Activated CD8-positive, alpha-beta memory T cell treated with anti-CD3 and anti-CD28 coated beads, Interleukin-2, amount 10 ng/mL, durations not matched to agents 7 days and 5 days (primary cell): Measurements from ENCODE around the gene RFPL4AL1. TPM values are rescaled to one million over a fixed set of nuclear protein-coding genes. Genes with fewer than 3 reads are reported as not detected.
A peak's percentile ranks its signal among the peaks of the same experiment; 100 is the strongest.

Experiments
- ATAC-seq: fragments of 150-1000 bp; cut with Tn5 transposase; one replicate; pipeline ENCODE4 v1.10.0; 2021; ENCODE audit warnings: moderate library complexity
- CTCF ChIA-PET: fragments of 350-600 bp; sonication (Branson Sonifier 250); formaldehyde crosslinking; loops from one replicate; lab custom pipeline; 2021; ENCODE audit warnings: antibody characterized with exemption; lab: Charles Lee
- DNase-seq: peaks from one replicate; pipeline ENCODE4 v3.0.0-alpha.2; 2020
- H3K27ac Mint-ChIP-seq: one replicate; pipeline ENCODE4 v1.8.0; 2021; ENCODE audit warnings: mild to moderate bottlenecking, mixed read lengths
- H3K27me3 Mint-ChIP-seq: one replicate; pipeline ENCODE4 v1.8.0; 2021; ENCODE audit warnings: mixed read lengths
- H3K36me3 Mint-ChIP-seq: one replicate; pipeline ENCODE4 v1.8.0; 2021; ENCODE audit warnings: mild to moderate bottlenecking, mixed read lengths
- H3K4me1 Mint-ChIP-seq: one replicate; pipeline ENCODE4 v1.8.0; 2021; ENCODE audit warnings: mixed read lengths
- H3K4me3 Mint-ChIP-seq: one replicate; pipeline ENCODE4 v1.8.0; 2021; ENCODE audit warnings: mild to moderate bottlenecking, moderate library complexity, mixed read lengths
- H3K9me3 Mint-ChIP-seq: one replicate; pipeline ENCODE4 v1.8.0; 2022; ENCODE audit warnings: low read depth, mixed read lengths
- total RNA-seq, 2 experiments: library from RNA; stranded (reverse); gene quantifications; one replicate each; pipeline ENCODE4 v1.2.3, GENCODE V29; 2021

The RFPL4AL1 gene
- total RNA-seq, 2 experiments from 2014 or later: not detected

DNA sequence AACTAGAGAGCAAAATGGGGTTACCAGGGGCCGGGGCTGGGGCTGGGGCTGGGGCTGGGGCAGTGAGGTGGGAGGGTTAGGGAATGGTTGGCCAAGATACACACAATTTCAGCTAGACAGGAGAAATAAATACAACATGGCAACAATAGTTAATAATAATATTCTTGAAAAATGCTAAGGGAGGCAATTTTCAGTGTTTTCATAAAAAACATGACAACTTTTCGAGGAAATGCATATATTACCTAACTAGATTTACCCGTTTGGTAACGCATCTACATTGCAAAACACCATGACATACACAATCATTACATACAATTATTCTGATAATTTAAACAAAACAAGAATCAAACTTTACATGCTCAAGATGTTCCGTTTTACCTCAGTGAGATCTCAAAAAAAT, 12.2 kb downstream of the RFPL4AL1 start:
- CTCF ChIA-PET: no interaction called here
- peaks cover 2% of the 10 kb centered on the region for H3K9me3 Mint-ChIP-seq
- no peak for ATAC-seq

DNA sequence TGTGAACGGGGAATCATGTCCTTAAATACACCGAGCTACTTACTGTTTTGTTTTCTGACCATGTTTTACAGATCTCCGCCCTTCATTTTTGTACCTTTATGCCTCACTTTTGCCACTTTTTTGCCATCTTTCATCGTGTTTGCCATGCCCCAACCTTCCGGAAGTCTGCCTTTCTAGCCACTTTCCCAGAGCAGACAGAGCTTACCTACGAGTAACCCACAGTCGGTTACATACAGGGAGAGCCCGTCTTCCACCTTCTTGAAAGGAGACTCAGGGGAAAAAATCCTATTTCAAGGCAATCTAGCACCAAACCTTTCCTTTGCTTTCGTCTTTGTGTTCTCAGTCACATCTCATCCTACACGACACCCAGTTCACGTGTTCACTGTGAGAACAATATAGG, 26.1 kb downstream of the RFPL4AL1 start:
- Mint-ChIP-seq H3K9me3 (peaks cover 5% of the 10 kb centered on the region), H3K4me1 (no peaks in the 10 kb centered on the region)
- CTCF ChIA-PET: interaction anchor here (0.7 kb wide), 1 partner anchor 850 kb away, joined by 3 read pairs; no protein-coding TSS in a partner anchor

More for the DNA sequence above, 12.2 kb downstream of the RFPL4AL1 start:
- DNase-seq: no peak
- Mint-ChIP-seq H3K27me3 (no peaks in the 10 kb centered on the region), H3K4me3 (no peak overlapping the region), H3K27ac (no peak overlapping the region), H3K4me1 (no peaks in the 10 kb centered on the region), H3K36me3 (no peaks in the 10 kb centered on the region)

DNA sequence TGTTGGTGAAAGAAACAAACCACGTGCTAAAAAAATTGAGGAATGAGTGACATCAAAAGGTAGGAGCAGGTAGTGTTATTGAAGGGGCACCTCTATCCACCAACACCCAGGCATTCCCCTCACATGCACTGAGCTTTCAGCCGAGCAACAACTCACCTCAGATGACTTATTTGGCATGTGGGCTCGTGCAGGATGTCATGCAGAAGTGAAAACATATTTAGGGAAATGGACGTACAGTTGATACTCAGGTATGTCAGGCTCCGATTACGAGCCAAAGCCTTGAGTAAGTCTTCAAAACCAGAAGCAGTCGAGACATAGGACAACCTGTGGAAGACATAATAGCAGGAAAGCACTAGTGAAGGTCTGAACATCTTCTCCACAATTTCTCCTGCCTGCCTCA, 32.5 kb downstream of the RFPL4AL1 start:
- no peak for DNase-seq
- no peaks in the 10 kb centered on the region for H3K27me3 Mint-ChIP-seq
- H3K9me3 Mint-ChIP-seq: peaks cover 9% of the 10 kb centered on the region
- CTCF ChIA-PET: no interaction called here
- no peak overlapping the region for H3K27ac Mint-ChIP-seq
- no peak for ATAC-seq
- H3K36me3 Mint-ChIP-seq: no peaks in the 10 kb centered on the region
- no peak overlapping the region for H3K4me3 Mint-ChIP-seq
- no peaks in the 10 kb centered on the region for H3K4me1 Mint-ChIP-seq

More for the DNA sequence above, 26.1 kb downstream of the RFPL4AL1 start:
- ATAC-seq: no peak
- DNase-seq: no peak
- Mint-ChIP-seq H3K27me3 (no peaks in the 10 kb centered on the region), H3K36me3 (no peaks in the 10 kb centered on the region), H3K27ac (no peak overlapping the region), H3K4me3 (no peak overlapping the region)

DNA sequence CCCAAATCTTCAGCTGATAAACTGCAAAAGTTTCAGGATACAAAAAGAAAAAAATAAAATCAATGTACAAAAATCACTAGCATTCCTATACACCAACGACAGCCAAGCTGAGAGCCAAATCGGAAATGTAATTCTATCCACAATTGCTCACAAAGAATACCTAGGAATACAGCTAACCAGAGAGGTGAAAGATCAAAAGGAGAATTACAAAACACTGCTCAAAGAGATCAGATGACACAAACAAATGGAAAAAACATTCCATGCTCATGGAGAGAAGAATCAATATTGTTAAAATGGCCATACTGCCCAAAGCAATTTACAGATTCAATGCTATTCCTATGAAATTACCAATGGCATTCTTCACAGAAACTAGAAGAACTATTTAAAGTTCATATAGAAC, 33.4 kb downstream of the RFPL4AL1 start:
- H3K4me3 Mint-ChIP-seq: no peak overlapping the region
- no peak for ATAC-seq
- no peaks in the 10 kb centered on the region for H3K4me1 Mint-ChIP-seq
- no peaks in the 10 kb centered on the region for H3K36me3 Mint-ChIP-seq
- peaks cover 9% of the 10 kb centered on the region for H3K9me3 Mint-ChIP-seq
- CTCF ChIA-PET: no interaction called here
- no peak for DNase-seq
- no peaks in the 10 kb centered on the region for H3K27me3 Mint-ChIP-seq
- H3K27ac Mint-ChIP-seq: no peak overlapping the region

DNA sequence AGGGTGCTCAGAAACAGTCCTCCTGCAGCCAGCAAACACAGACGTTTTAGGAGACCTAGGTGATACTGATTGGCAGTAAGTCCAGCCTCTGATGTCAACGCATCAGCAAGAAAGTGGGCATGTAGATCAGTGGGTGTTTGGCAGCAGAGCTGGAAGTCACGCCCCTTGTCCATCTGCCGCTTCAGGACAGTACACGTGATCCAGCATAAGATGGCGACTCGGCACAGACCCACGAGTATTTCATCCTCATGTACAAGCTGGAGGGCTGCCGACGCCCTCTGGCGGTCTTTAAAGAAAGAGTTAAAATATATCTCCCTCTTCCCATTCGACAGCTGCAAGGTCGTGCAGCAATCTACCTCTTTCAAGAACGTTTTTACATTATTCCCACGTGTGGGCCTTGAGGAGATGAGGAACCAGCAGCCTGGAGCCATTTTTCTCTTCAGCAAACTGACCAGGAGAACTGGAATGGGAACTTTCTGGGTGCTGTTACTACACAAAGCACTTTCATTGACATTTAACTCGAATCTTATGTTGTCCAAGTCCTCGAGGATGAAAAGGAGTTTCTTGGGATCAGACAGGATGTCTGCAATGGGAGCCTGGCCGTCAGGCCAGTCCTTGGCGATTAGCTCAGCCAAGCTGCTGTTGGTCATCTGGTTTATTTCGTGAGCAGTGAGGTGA, 40.6 kb downstream of the RFPL4AL1 start:
- peak; percentile 53 for DNase-seq
- H3K4me1 Mint-ChIP-seq: peaks cover 5% of the 10 kb centered on the region
- ATAC-seq: peak; percentile 60
- H3K4me3 Mint-ChIP-seq: no peak overlapping the region
- no peaks in the 10 kb centered on the region for H3K27me3 Mint-ChIP-seq
- CTCF ChIA-PET: interaction anchor here (1.1 to 1.7 kb wide), 5 partner anchors 106 to 256 kb away, joined by 3 to 13 read pairs (median 4); no protein-coding TSS in a partner anchor
- peaks cover 4% of the 10 kb centered on the region for H3K9me3 Mint-ChIP-seq
- no peaks in the 10 kb centered on the region for H3K36me3 Mint-ChIP-seq
- no peak overlapping the region for H3K27ac Mint-ChIP-seq

DNA sequence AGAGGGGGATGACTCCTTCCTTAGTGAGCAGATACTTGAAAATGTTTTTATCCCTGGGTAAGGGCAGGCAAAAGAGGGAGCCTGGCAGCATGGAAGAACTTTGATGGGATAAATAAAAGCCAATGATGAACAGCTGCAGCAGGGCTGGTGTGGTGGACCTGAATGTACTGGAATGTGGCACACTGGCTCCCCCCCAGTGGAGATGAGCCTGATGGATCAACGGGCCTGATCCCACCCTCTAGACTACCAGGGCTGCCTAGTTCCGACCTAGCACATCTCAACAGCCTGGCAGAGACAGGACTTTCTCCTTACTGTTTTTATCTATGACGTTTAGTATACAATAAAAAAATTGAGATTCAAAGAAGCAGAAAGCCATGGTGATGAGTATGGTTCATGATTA, 42.4 kb downstream of the RFPL4AL1 start:
- no peaks in the 10 kb centered on the region for H3K27me3 Mint-ChIP-seq
- no peak overlapping the region for H3K4me3 Mint-ChIP-seq
- no peaks in the 10 kb centered on the region for H3K36me3 Mint-ChIP-seq
- DNase-seq (no peak), ATAC-seq (no peak)
- H3K9me3 Mint-ChIP-seq: peaks cover 2% of the 10 kb centered on the region
- peaks cover 5% of the 10 kb centered on the region for H3K4me1 Mint-ChIP-seq
- H3K27ac Mint-ChIP-seq: no peak overlapping the region
- CTCF ChIA-PET: interaction anchor here (1.7 kb wide), 1 partner anchor 108 kb away, joined by 8 read pairs; no protein-coding TSS in a partner anchor

DNA sequence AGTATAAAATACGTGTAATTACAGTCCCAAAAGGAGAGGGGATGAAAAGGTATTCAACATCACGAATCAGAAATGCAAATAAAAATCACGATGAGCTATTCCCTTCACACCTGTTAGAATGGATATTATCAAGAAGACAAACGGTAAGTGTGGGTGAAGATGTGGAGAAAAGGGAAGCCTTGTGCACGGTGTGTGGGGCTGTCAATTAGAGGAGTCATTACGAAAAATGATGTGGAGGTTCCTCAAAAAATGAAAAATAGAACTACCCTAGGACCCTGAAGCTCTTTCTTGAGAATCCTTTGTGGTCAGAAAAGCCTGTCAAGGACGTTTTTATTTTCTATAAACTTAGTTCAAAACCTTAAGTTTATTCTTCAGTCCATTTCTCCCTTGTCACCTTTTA, 43.5 kb downstream of the RFPL4AL1 start:
- Mint-ChIP-seq H3K27me3 (no peaks in the 10 kb centered on the region), H3K27ac (no peak overlapping the region), H3K36me3 (no peaks in the 10 kb centered on the region), H3K9me3 (peaks cover 3% of the 10 kb centered on the region), H3K4me1 (peaks cover 5% of the 10 kb centered on the region), H3K4me3 (no peak overlapping the region)
- ATAC-seq (no peak), DNase-seq (no peak)
- CTCF ChIA-PET: no interaction called here

DNA sequence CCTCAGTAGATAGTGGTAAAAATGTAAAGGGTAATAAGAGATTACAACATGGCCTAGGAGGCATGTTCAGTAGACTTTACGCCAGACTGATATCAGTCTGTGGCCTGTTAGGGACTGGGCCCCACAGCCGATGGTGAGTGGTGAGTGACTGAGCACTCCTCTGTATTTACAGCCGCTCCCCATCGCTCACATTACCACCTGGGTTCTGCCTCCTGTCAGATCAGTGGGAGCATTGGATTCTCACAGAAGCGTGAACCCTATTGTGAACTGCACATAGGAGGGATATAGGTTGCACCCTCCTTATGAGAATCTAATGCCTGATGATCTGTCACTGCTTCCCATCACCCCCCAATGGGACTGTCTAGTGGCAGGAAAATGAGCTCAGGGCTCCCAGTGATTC, 45.0 kb downstream of the RFPL4AL1 start:
- H3K4me1 Mint-ChIP-seq: peaks cover 5% of the 10 kb centered on the region
- no peak overlapping the region for H3K4me3 Mint-ChIP-seq
- H3K27ac Mint-ChIP-seq: no peak overlapping the region
- ATAC-seq (no peak), DNase-seq (no peak)
- CTCF ChIA-PET: no interaction called here
- no peaks in the 10 kb centered on the region for H3K27me3 Mint-ChIP-seq
- no peaks in the 10 kb centered on the region for H3K36me3 Mint-ChIP-seq
- peaks cover 4% of the 10 kb centered on the region for H3K9me3 Mint-ChIP-seq

DNA sequence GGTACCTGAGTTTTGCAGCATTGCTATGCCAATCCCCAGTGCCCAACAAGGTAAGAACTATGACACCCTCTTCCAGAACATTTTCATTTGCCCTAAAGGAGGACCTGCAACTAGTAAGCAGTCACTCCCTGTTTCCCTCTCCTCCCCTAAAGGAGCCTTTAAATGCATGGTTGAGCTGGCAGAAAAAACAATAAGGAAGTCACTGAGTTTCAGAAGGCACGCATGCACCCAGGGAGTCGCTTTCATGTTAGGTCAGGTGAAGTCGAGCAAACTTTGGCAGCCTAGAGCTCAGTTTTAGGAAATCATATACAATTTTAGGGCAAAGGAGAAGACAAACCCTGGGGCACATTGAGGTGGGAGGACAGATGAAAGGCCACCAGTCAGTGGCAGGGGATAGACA, 51.1 kb downstream of the RFPL4AL1 start:
- ATAC-seq (no peak), DNase-seq (no peak)
- Mint-ChIP-seq H3K27ac (no peak overlapping the region), H3K4me1 (no peaks in the 10 kb centered on the region), H3K9me3 (peaks cover 2% of the 10 kb centered on the region), H3K4me3 (no peak overlapping the region), H3K27me3 (no peaks in the 10 kb centered on the region), H3K36me3 (no peaks in the 10 kb centered on the region)
- CTCF ChIA-PET: no interaction called here

Other genes starting within 250 kb of the RFPL4AL1 start
- gene SBK2, start 232.0 kb upstream of the RFPL4AL1 start, total RNA-seq: not detected
- not detected for gene SBK3, start 223.6 kb upstream of the RFPL4AL1 start, total RNA-seq
- gene ZNF579, start 188.3 kb upstream of the RFPL4AL1 start, total RNA-seq: 1 to 10 TPM; 5.6 to 7.5 TPM
- gene FIZ1, start 169.6 kb upstream of the RFPL4AL1 start, total RNA-seq: 10 to 100 TPM; 13.0 to 15.7 TPM
- 10 to 100 TPM; 26.5 to 30.2 TPM for gene ZNF524, start 168.8 kb upstream of the RFPL4AL1 start, total RNA-seq
- gene ZNF865, start 163.5 kb upstream of the RFPL4AL1 start, total RNA-seq: 10 to 100 TPM; 14.4 to 16.7 TPM
- gene ZNF784, start 144.6 kb upstream of the RFPL4AL1 start, total RNA-seq: 1 to 10 TPM; 5.1 to 7.3 TPM
- gene ZNF580, start 128.1 kb upstream of the RFPL4AL1 start, total RNA-seq: 10 to 100 TPM; 33.1 to 33.7 TPM
- 10 to 100 TPM; 23.7 to 25.4 TPM for gene ZNF581, start 125.5 kb upstream of the RFPL4AL1 start, total RNA-seq
- gene CCDC106, start 120.9 kb upstream of the RFPL4AL1 start, total RNA-seq: 1 to 10 TPM; 5.9 TPM
- 100 to 1,000 TPM; 284 to 324 TPM for gene U2AF2, start 114.1 kb upstream of the RFPL4AL1 start, total RNA-seq
- gene EPN1, start 93.9 kb upstream of the RFPL4AL1 start, total RNA-seq: 10 to 100 TPM; 55.7 to 63.7 TPM
- gene NLRP9, start 30.7 kb upstream of the RFPL4AL1 start, total RNA-seq: not detected
- gene RFPL4A, start 10.0 kb upstream of the RFPL4AL1 start, total RNA-seq: not detected
- not detected for gene NLRP11, start 62.9 kb downstream of the RFPL4AL1 start, total RNA-seq
- gene NLRP4, start 67.4 kb downstream of the RFPL4AL1 start, total RNA-seq: not detected
- gene NLRP13, start 163.2 kb downstream of the RFPL4AL1 start, total RNA-seq: not detected
- not detected for gene NLRP8, start 178.7 kb downstream of the RFPL4AL1 start, total RNA-seq
- gene NLRP5, start 217.7 kb downstream of the RFPL4AL1 start, total RNA-seq: not detected